ENCODE results near the gene KMO.

Gene KMO

GRCh38 chr1:241624935-241625334, 92.8 kb downstream of the KMO start:
- Mint-ChIP-seq H3K4me1 (peaks cover 25% of the 10 kb centered on the region), H3K27ac (no peak overlapping the region), H3K27me3 (no peaks in the 10 kb centered on the region), H3K36me3 (no peaks in the 10 kb centered on the region), H3K9me3 (no peaks in the 10 kb centered on the region), H3K4me3 (no peak overlapping the region)

- Mint-ChIP-seq H3K27ac (peak overlapping the region; percentile 95), H3K27me3 (no peaks in the 10 kb centered on the region), H3K4me3 (peak overlapping the region; percentile 64), H3K4me1 (peaks cover 39% of the 10 kb centered on the region), H3K9me3 (no peaks in the 10 kb centered on the region), H3K36me3 (no peaks in the 10 kb centered on the region)
These were observed 95.5 kb downstream of the KMO start for GRCh38 chr1:241627453-241628259.

GRCh38 chr1:241630005-241630404, 97.8 kb downstream of the KMO start:
- H3K9me3 Mint-ChIP-seq, result no peaks in the 10 kb centered on the region
- peak overlapping the region; percentile 41 for H3K27ac Mint-ChIP-seq

GRCh38 chr1:241630476-241630875, 98.3 kb downstream of the KMO start:
- Mint-ChIP-seq H3K27ac (no peak overlapping the region), H3K27me3 (no peaks in the 10 kb centered on the region), H3K4me1 (peaks cover 47% of the 10 kb centered on the region), H3K36me3 (peaks cover 11% of the 10 kb centered on the region), H3K4me3 (no peak overlapping the region), H3K9me3 (no peaks in the 10 kb centered on the region)

More at GRCh38 chr1:241630005-241630404, 97.8 kb downstream of the KMO start:
- H3K4me3 Mint-ChIP-seq, result no peak overlapping the region
- no peaks in the 10 kb centered on the region for H3K27me3 Mint-ChIP-seq
- H3K4me1 Mint-ChIP-seq, result peaks cover 42% of the 10 kb centered on the region
- H3K36me3 Mint-ChIP-seq, result peaks cover 6% of the 10 kb centered on the region

GRCh38 chr1:241630899-241631298, 98.7 kb downstream of the KMO start:
- Mint-ChIP-seq H3K4me1 (peaks cover 51% of the 10 kb centered on the region), H3K27ac (no peak overlapping the region), H3K4me3 (no peak overlapping the region), H3K9me3 (no peaks in the 10 kb centered on the region), H3K27me3 (no peaks in the 10 kb centered on the region), H3K36me3 (peaks cover 13% of the 10 kb centered on the region)

GRCh38 chr1:241631674-241632073, 99.5 kb downstream of the KMO start:
- no peaks in the 10 kb centered on the region for H3K9me3 Mint-ChIP-seq
- peaks cover 13% of the 10 kb centered on the region for H3K36me3 Mint-ChIP-seq
- peaks cover 59% of the 10 kb centered on the region for H3K4me1 Mint-ChIP-seq
- H3K27ac Mint-ChIP-seq, result no peak overlapping the region
- H3K4me3 Mint-ChIP-seq, result peak overlapping the region; percentile 53
- H3K27me3 Mint-ChIP-seq, result no peaks in the 10 kb centered on the region

- Mint-ChIP-seq H3K27me3 (no peaks in the 10 kb centered on the region), H3K36me3 (peaks cover 13% of the 10 kb centered on the region), H3K27ac (no peak overlapping the region), H3K9me3 (no peaks in the 10 kb centered on the region), H3K4me3 (no peak overlapping the region), H3K4me1 (peaks cover 63% of the 10 kb centered on the region)
These were observed 100.8 kb downstream of the KMO start for GRCh38 chr1:241632987-241633386.

- H3K27ac Mint-ChIP-seq, result no peak overlapping the region
- peaks cover 13% of the 10 kb centered on the region for H3K36me3 Mint-ChIP-seq
- no peaks in the 10 kb centered on the region for H3K27me3 Mint-ChIP-seq
- H3K9me3 Mint-ChIP-seq, result no peaks in the 10 kb centered on the region
- H3K4me1 Mint-ChIP-seq, result peaks cover 58% of the 10 kb centered on the region
- no peak overlapping the region for H3K4me3 Mint-ChIP-seq
These were observed 103.5 kb downstream of the KMO start for GRCh38 chr1:241635556-241636152.

GRCh38 chr1:241636291-241636690, 104.1 kb downstream of the KMO start:
- no peaks in the 10 kb centered on the region for H3K27me3 Mint-ChIP-seq
- H3K27ac Mint-ChIP-seq, result no peak overlapping the region
- H3K36me3 Mint-ChIP-seq, result peaks cover 13% of the 10 kb centered on the region
- H3K9me3 Mint-ChIP-seq, result no peaks in the 10 kb centered on the region
- H3K4me3 Mint-ChIP-seq, result peak overlapping the region; percentile 52
- H3K4me1 Mint-ChIP-seq, result peaks cover 62% of the 10 kb centered on the region

- Mint-ChIP-seq H3K36me3 (peaks cover 13% of the 10 kb centered on the region), H3K4me1 (peaks cover 55% of the 10 kb centered on the region), H3K4me3 (peak overlapping the region; percentile 82), H3K27ac (no peak overlapping the region), H3K9me3 (no peaks in the 10 kb centered on the region), H3K27me3 (no peaks in the 10 kb centered on the region)
These were observed 104.9 kb downstream of the KMO start for GRCh38 chr1:241637046-241637590.

- Mint-ChIP-seq H3K4me3 (peak overlapping the region; percentile 82), H3K36me3 (peaks cover 13% of the 10 kb centered on the region), H3K27me3 (no peaks in the 10 kb centered on the region), H3K9me3 (no peaks in the 10 kb centered on the region), H3K27ac (no peak overlapping the region), H3K4me1 (peaks cover 51% of the 10 kb centered on the region)
These were observed 105.4 kb downstream of the KMO start for GRCh38 chr1:241637604-241638003.

GRCh38 chr1:241638099-241638682, 106.0 kb downstream of the KMO start:
- Mint-ChIP-seq H3K36me3 (peaks cover 13% of the 10 kb centered on the region), H3K27me3 (no peaks in the 10 kb centered on the region), H3K27ac (peak overlapping the region; percentile 87), H3K9me3 (no peaks in the 10 kb centered on the region), H3K4me3 (peak overlapping the region; percentile 82), H3K4me1 (peaks cover 51% of the 10 kb centered on the region)

- no peaks in the 10 kb centered on the region for H3K27me3 Mint-ChIP-seq
- peak overlapping the region; percentile 82 for H3K4me3 Mint-ChIP-seq
- peaks cover 12% of the 10 kb centered on the region for H3K36me3 Mint-ChIP-seq
- peaks cover 51% of the 10 kb centered on the region for H3K4me1 Mint-ChIP-seq
- H3K9me3 Mint-ChIP-seq, result no peaks in the 10 kb centered on the region
- H3K27ac Mint-ChIP-seq, result peak overlapping the region; percentile 80
These were observed 106.9 kb downstream of the KMO start for GRCh38 chr1:241638909-241639622.

GRCh38 chr1:241639623-241640148, 107.5 kb downstream of the KMO start:
- peak overlapping the region; percentile 82 for H3K4me3 Mint-ChIP-seq
- H3K4me1 Mint-ChIP-seq, result peaks cover 51% of the 10 kb centered on the region
- H3K36me3 Mint-ChIP-seq, result peaks cover 9% of the 10 kb centered on the region
- H3K27me3 Mint-ChIP-seq, result no peaks in the 10 kb centered on the region
- no peaks in the 10 kb centered on the region for H3K9me3 Mint-ChIP-seq
- peak overlapping the region; percentile 80 for H3K27ac Mint-ChIP-seq

All from activated naive CD4-positive, alpha-beta T cell treated with anti-CD3 and anti-CD28 coated beads, Interleukin-2, amount 50 U/mL, for 24 hours (primary cell).